Loucy (cell line): ENCODE data around the gene NET1.

Experiments used
- EZH2phosphoT487 ChIP-seq: fragments of 200-600 bp; IDR thresholded peaks from 2 replicates; pipeline ENCODE4 v1.6.1; 2018; ENCODE audit warnings: antibody characterized with exemption, mild to moderate bottlenecking, moderate library complexity, borderline replicate concordance
- TF ChIP-seq, protein P1 (sequence below): fragments of 200-600 bp; sonication (generic); conservative IDR thresholded peaks from 2 replicates; pipeline ENCODE4 v1.5.1; 2014; ENCODE audit warnings: mild to moderate bottlenecking, antibody characterized with exemption, low read length

DNA sequence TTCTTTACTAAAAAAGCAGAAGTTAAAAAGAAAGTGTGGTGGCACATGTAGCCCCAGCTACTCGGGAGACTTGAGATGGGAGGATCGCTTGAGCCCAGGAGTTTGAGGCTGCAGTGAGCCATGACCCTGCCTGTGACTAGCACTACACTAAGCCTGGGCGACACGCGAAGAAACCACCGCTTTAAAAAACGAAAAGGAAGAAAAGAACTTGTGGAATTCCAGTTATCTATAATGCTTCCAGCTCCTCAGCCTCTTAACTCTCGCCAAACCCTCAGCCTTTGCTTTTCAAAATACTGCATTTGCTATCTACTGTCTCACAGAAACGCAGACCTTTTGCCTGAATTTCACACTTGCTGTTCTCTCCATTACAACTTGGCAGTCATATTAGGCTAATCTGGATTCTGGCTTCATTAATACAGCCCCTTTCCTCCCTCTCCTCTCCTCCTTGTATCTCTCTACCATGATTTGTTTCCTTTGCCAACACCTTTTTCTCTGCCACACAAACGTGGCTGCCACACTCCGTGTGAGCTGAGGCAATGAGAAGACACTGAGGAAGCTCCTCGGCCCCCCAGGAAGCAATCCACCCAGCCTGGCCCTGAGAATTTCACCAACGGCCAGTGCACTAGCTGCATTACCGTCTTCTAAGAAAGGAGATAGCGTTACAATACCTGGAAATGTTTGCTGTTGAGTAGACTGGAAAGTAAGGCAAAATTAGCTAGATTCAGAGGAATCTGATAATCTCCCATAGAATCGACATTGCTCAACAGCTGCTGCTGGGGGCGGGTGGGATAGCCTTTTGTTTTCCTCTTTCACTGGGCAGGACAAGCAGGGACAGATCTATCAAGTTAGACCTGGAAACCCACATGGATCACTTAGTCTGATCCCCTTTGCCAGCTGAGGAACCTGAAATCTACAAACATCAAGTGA lies 49.8 kb downstream of the NET1 start:
- TF ChIP-seq, protein P1, sequence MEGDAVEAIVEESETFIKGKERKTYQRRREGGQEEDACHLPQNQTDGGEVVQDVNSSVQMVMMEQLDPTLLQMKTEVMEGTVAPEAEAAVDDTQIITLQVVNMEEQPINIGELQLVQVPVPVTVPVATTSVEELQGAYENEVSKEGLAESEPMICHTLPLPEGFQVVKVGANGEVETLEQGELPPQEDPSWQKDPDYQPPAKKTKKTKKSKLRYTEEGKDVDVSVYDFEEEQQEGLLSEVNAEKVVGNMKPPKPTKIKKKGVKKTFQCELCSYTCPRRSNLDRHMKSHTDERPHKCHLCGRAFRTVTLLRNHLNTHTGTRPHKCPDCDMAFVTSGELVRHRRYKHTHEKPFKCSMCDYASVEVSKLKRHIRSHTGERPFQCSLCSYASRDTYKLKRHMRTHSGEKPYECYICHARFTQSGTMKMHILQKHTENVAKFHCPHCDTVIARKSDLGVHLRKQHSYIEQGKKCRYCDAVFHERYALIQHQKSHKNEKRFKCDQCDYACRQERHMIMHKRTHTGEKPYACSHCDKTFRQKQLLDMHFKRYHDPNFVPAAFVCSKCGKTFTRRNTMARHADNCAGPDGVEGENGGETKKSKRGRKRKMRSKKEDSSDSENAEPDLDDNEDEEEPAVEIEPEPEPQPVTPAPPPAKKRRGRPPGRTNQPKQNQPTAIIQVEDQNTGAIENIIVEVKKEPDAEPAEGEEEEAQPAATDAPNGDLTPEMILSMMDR: no peak
- no peak for TF ChIP-seq EZH2phosphoT487
